DND-41 (cell line): ENCODE data around the gene SDF2.

ENCODE experiments used
- CTCF ChIP-seq: IDR thresholded peaks from 2 replicates; pipeline ENCODE4 v1.5.1; 2012; ENCODE audit warnings: borderline replicate concordance, low read length, moderate library complexity, mild to moderate bottlenecking; ENCODE audit not compliant: poor library complexity, severe bottlenecking; ENCODE audit errors: extremely low read depth
- EZH2 ChIP-seq: IDR thresholded peaks from 3 replicates; pipeline ENCODE4 v1.6.1; 2012; ENCODE audit warnings: borderline replicate concordance, low read depth, mild to moderate bottlenecking, moderate library complexity, low read length, inconsistent platforms; ENCODE audit not compliant: severe bottlenecking

GRCh38 chr17:28661635-28662526 lies at the start of gene SDF2, which contains the start of gene SUPT6H:
- TF ChIP-seq CTCF (no peak), EZH2 (no peak)
